Gastrocnemius medialis (tissue), 4 donors: Measurements from ENCODE around the gene CAPZB.

Experiments used
- POLR2A ChIP-seq, 2 donors: fragments of 450-650 bp; IDR thresholded peaks; one replicate each; pipeline ENCODE4 v1.6.1; 2017; ENCODE audit warnings: antibody characterized with exemption in 2 of 2, mild to moderate bottlenecking in 2 of 2, moderate library complexity in 2 of 2
- TF ChIP-seq, protein P1 (sequence below), 5 experiments: fragments of 450-650 bp in 3 of 5; fragments of 200-600 bp in 2 of 5; sonication (generic) in 2 of 5; IDR thresholded peaks in 4 of 5; conservative IDR thresholded peaks in 1 of 5; 1 replicate in 4 of 5; 2 replicates in 1 of 5; pipeline ENCODE4 v1.5.1; 2016 to 2019; ENCODE audit warnings: antibody characterized with exemption in 5 of 5, mild to moderate bottlenecking in 3 of 5, moderate library complexity in 3 of 5

DNA sequence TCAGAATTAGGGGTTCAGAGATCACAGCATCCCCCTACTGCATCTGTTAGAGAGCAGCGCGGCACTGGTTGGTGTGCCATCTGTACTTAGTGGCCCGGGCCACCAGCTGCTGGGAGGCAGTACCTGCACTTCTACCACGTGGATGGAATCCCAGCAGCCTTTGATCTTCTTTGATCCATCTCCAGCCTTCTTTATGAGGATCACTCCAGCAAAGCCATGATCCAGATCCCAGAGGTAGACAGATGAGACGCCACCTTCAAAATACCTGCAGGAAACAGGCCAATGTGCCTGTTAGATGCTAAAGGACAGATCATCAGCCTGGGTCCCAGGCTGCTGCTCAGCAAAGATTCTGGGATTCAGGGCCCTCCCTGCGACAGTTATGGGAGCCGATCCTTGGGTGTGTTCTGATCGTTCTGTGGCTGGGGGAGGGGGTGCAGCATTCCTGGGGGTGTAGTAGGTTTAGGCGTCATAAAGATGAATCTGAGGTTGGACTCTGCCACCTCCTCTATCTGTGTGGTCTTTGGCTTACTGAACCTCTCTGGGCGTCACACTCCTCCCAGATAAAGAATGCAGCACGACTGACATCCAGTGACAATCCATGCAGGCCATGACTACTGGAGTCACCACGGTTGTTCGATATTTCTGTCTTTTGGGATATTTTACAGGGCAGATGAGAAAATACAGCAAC is 127.9 kb downstream of the CAPZB start:
- TF ChIP-seq, protein P1, sequence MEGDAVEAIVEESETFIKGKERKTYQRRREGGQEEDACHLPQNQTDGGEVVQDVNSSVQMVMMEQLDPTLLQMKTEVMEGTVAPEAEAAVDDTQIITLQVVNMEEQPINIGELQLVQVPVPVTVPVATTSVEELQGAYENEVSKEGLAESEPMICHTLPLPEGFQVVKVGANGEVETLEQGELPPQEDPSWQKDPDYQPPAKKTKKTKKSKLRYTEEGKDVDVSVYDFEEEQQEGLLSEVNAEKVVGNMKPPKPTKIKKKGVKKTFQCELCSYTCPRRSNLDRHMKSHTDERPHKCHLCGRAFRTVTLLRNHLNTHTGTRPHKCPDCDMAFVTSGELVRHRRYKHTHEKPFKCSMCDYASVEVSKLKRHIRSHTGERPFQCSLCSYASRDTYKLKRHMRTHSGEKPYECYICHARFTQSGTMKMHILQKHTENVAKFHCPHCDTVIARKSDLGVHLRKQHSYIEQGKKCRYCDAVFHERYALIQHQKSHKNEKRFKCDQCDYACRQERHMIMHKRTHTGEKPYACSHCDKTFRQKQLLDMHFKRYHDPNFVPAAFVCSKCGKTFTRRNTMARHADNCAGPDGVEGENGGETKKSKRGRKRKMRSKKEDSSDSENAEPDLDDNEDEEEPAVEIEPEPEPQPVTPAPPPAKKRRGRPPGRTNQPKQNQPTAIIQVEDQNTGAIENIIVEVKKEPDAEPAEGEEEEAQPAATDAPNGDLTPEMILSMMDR (IDR thresholded peaks at IDR 0.05 in 4 of 5, conservative IDR thresholded peaks at IDR 0.05 in 1 of 5) = no peak
- no peak for TF ChIP-seq POLR2A (IDR thresholded peaks at IDR 0.05)
